Duodenal mucosa (tissue), 2 donors: ENCODE results near the gene RHBDF1.
"Not testable (repeated sequence)": the region's sequence is repeated elsewhere in the genome, so short reads cannot be mapped to it uniquely, and the experiment has no call there.

Experiments used
- H3K27ac ChIP-seq: one replicate; pipeline ENCODE4 v1.7.0; 2013; ENCODE audit warnings: low read depth, low read length
- H3K27me3 ChIP-seq, 2 donors: one replicate each; pipeline ENCODE4 v1.7.0; 2013; ENCODE audit warnings: low read length in 2 of 2, control low read depth in 1 of 2; ENCODE audit not compliant: insufficient read depth in 2 of 2, control insufficient read depth in 1 of 2
- H3K36me3 ChIP-seq, 2 donors: one replicate each; pipeline ENCODE4 v1.7.0; 2013; ENCODE audit warnings: low read length in 2 of 2, control low read depth in 1 of 2; ENCODE audit not compliant: insufficient read depth in 2 of 2, control insufficient read depth in 1 of 2
- H3K4me1 ChIP-seq, 2 donors: one replicate each; pipeline ENCODE4 v1.7.0; 2013; ENCODE audit warnings: low read length in 2 of 2, control low read depth in 1 of 2; ENCODE audit not compliant: insufficient read depth in 2 of 2, control insufficient read depth in 1 of 2
- H3K4me3 ChIP-seq, 2 donors: one replicate each; pipeline ENCODE4 v1.7.0; 2013; ENCODE audit warnings: low read length in 2 of 2, low read depth in 1 of 2
- H3K9ac ChIP-seq, 2 donors: one replicate each; pipeline ENCODE4 v1.7.0; 2013; ENCODE audit warnings: low read length in 2 of 2, low read depth in 1 of 2
- H3K9me3 ChIP-seq, 2 donors: one replicate each; pipeline ENCODE4 v1.7.0; 2013; ENCODE audit warnings: low read length in 2 of 2, control low read depth in 1 of 2; ENCODE audit not compliant: control insufficient read depth in 1 of 2

RHBDF1 gene

DNA sequence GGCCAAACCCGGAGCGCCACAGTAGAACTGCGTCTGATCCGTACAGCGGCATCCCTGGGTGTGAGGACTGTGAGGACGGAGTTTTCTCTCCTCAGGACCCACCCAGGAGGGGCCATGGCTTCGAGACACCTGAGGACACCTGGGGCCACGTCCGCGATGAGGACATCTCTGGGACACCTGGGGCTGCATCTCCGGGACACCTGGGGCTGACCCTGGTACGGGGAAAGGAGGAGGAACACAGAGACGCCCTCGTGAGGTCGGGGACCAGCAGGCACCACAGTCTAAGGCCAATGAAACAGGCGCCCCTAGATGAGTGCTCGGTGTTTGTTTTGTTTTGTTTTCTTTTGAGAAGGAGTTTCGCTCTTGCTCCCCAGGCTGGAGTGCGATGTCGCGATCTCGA, 48.3 kb downstream of the RHBDF1 start:
- not testable (repeated sequence) for H3K27me3 ChIP-seq, H3K9me3 ChIP-seq, H3K9ac ChIP-seq, H3K4me1 ChIP-seq, H3K27ac ChIP-seq, H3K36me3 ChIP-seq, H3K4me3 ChIP-seq

GRCh38 chr16:20886-21285, 51.5 kb downstream of the RHBDF1 start:
- H3K4me1 ChIP-seq, H3K27ac ChIP-seq, H3K27me3 ChIP-seq, H3K36me3 ChIP-seq, H3K4me3 ChIP-seq, H3K9ac ChIP-seq, H3K9me3 ChIP-seq: not testable (repeated sequence)

GRCh38 chr16:17062-17765, 55.2 kb downstream of the RHBDF1 start:
- H3K9me3 ChIP-seq, H3K27ac ChIP-seq, H3K9ac ChIP-seq, H3K27me3 ChIP-seq, H3K4me3 ChIP-seq, H3K4me1 ChIP-seq, H3K36me3 ChIP-seq: not testable (repeated sequence)

DNA sequence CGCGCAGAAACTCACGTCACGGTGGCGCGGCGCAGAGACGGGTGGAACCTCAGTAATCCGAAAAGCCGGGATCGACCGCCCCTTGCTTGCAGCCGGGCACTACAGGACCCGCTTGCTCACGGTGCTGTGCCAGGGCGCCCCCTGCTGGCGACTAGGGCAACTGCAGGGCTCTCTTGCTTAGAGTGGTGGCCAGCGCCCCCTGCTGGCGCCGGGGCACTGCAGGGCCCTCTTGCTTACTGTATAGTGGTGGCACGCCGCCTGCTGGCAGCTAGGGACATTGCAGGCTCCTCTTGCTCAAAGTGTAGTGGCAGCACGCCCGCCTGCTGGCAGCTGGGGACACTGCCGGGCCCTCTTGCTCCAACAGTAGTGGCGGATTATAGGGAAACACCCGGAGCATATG, 61.7 kb downstream of the RHBDF1 start:
- not testable (repeated sequence) for H3K36me3 ChIP-seq, H3K9me3 ChIP-seq, H3K4me1 ChIP-seq, H3K4me3 ChIP-seq, H3K27ac ChIP-seq, H3K9ac ChIP-seq, H3K27me3 ChIP-seq

DNA sequence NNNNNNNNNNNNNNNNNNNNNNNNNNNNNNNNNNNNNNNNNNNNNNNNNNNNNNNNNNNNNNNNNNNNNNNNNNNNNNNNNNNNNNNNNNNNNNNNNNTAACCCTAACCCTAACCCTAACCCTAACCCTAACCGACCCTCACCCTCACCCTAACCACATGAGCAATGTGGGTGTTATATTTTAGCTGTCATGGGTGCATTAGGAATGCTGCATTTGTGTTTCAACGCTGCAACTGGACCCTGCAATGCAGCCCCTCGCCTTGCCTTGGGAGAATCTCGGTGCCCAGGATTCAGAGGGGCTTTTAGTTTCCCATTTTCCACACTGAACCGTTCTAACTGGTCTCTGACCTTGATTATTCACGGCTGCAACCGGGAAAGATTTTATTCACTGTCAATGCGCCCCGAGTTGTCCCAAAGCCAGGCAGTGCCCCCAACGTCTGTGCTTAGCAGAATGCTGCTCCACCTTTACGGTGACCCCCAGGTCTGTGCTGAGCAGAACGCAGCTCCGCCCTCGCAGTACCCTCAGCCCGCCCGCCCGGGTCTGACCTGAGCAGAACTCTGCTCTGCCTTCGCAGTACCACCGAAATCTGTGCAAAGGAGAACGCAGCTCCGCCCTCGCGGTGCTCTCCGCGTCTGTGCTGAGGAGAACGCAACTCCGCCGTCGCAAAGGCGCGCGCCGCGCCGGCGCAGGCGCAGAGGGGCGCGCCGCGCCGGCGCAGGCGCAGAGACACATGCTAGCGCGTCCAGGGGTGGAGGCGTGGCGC, 62.3 kb downstream of the RHBDF1 start:
- Histone ChIP-seq H3K27me3 (no peaks in the 10 kb centered on the region), H3K27ac (no peak overlapping the region), H3K36me3 (no peaks in the 10 kb centered on the region), H3K4me1 (no peaks in the 10 kb centered on the region), H3K9me3 (no peaks in the 10 kb centered on the region), H3K4me3 (no peak overlapping the region), H3K9ac (no peak overlapping the region)
